GM21390 (cell line): ENCODE results near the gene PBRM1.
"Not testable (repeated sequence)": the region's sequence is repeated elsewhere in the genome, so short reads cannot be mapped to it uniquely, and the experiment has no call there.

Experiments used
- ATAC-seq: cut with Tn5 transposase; IDR thresholded peaks from one replicate; pipeline ENCODE4 v1.9.1; 2021; ENCODE audit not compliant: unreplicated experiment

Gene PBRM1

DNA sequence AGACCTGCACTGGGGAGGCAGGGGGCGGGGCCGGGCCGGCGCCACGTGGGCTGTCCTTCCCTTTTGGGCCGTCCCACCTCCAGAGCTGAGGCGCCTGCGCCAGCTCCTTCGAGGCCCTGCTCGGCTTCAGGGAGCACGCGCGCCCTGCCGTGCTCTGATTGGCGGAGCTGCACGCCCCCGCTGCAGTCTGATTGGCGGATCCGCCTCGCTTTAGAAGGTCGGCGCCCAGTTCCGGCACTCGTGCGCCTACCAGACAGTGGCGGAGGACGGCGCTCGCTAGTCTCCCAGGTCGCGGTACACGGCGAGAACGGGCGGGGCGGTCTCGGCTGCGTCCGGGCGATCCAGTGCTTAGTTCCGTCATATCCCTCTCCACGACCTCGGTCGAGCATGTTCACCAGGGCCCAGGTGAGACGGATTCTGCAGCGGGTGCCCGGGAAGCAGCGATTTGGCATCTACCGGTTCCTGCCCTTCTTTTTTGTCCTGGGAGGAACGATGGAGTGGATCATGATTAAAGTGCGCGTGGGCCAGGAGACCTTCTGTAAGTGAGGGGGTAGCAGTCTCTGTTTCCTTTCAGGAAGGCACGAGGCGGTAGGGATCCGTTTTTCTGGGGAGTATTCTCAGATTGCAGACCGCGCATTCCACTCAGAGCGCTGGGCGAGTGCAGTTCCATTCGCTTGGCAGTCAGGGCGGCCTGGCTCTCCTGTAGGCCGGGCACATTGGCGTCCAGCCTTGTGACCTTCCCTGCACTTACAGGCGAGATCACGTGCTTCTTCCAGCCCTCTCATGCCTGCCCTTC, 149.1 kb downstream of the PBRM1 start, which contains the start of gene UQCC5:
TSS of gene UQCC5 (plus strand) at position 237 of the 796 bp plus-strand sequence. CDS start at position 388, 151 bp downstream.
- ATAC-seq: peak; percentile 84

DNA sequence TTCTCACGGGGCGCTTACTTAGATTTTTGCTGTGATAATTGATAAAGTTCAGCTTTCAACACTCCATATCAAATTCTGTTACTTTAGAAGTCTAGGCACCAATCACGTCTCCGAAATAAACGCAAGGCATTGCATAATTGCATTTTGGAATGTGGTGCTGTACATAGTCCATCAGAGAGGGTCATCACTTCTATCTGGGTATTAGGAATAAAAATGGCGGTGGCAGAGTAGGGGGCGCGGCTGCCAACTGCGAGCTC, 149.7 kb downstream of the PBRM1 start:
- ATAC-seq: no peak

DNA sequence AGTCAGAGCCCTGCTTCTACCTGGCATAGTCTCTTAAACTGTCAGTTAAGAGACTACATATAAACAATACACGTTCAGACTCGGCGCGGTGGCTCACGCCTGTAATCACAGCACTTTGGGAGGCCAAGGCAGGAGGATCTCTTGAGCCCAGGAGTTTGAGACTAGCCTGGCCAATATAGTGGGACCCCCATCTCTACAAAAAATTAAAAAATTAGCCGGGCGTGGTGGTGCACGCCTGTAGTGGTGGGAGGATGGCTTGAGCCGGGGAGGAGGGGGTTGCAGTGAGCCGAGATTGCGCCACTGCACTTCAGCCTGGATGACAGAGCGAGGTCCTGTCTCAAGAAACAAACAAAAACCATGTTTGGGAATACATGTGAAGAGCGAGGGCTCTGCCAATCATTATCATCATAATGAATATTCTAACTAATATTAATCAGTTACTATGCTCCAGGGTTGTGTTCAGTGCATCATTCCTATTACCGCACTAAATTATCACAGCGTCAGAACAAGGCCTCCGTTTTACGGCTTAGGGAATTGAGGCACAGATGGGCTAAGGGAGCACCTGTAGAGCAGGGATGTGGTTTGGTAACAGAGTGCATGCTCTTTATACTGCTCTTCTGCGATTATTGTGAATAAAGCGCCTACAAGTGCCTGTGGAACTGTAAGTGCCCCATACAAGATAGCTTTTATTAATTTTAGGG, 150.2 kb downstream of the PBRM1 start:
- no peak for ATAC-seq

GRCh38 chr3:52534281-52535183, 151.2 kb downstream of the PBRM1 start:
- ATAC-seq: no peak

DNA sequence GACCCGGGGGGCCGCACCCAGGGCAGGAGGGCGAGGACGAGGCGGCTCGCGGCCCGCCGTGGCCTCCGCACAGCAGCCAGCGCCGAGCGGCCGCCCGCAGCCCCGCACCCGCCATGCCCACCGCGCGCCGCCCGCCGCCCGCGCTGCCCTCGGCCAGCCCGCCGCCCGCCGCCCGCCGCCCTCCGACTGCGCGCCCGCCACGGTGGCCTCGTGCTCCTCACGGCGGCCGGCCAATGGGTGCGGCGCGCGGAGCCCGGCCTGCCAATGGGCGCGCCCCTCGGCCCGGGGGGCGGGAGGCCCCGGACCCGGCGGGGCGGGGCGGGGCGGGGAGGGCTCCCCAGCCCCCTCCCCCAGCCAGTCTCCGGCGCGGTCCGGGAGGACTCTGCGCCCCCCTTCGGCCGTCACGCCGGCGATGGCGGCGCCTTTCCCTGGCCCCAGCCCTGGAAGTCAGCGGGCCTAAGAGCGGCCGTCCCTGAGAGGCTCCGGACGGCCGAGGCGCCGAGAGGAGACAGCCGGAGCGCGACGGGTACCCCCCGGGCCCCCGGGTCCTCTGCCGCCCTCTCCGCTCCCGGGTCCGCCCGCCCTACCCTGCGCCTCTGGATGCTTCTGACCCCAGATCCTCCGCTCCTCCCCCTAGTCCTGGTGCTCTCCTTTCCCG, 152.0 kb downstream of the PBRM1 start, which contains the start of gene NT5DC2:
TSS of gene NT5DC2 (minus strand) at position 235 of the 658 bp plus-strand sequence. CDS start at position 115, 120 bp downstream.
- peak; percentile 30 for ATAC-seq

- ATAC-seq: no peak
Measured at GRCh38 chr3:52532838-52533622, 152.7 kb downstream of the PBRM1 start.

- no peak for ATAC-seq
Measured at GRCh38 chr3:52532517-52532837, 153.2 kb downstream of the PBRM1 start.

- ATAC-seq: no peak
Measured at GRCh38 chr3:52531860-52532516, 153.7 kb downstream of the PBRM1 start.

- no peak for ATAC-seq
Measured at GRCh38 chr3:52530918-52531826, 154.5 kb downstream of the PBRM1 start.

DNA sequence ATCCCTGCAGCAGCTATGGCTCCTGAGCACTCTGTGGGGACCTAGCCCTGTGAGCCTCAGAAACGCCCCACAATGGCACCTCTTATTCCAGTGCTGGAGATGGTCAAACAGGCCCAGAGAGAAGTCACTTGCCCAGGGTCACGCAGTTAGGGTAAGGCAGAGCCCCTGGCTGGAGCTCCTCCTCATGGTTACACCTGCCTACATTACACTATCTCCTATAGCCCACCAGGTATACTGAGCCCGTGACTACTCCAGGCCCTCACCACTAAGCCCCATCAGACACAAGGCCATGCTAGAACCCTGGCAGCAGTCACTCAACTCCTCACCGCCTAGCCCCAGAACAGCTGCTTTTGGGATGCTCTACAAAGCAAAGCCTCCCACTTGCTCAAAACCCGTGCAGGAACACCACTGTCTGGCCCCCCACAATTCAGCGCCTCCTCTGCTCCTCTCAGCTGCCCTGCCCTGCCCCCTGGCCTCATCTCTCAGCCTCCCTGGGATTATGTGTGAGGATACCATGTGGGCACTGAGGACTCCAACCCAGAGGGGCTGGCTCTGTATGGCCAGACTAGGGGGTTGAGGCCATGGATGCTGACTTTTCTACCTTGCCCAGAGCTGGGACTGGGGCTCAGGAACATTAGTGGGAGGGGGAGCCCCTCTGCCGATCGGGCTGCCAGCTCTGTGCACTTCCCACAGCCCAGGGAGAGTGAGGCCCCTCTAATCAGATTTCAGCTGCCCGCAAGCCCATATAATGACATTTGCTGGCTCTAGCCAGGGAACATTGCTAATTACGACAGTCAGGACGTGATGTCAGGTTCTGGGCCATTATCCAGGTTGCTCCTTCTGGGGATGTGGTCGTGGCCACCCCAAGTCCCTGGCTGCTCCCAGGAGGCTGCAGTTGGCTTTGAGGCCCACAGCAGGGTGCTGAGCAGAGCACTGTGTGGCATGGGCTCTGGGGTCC, 156.1 kb downstream of the PBRM1 start:
- no peak for ATAC-seq

DNA sequence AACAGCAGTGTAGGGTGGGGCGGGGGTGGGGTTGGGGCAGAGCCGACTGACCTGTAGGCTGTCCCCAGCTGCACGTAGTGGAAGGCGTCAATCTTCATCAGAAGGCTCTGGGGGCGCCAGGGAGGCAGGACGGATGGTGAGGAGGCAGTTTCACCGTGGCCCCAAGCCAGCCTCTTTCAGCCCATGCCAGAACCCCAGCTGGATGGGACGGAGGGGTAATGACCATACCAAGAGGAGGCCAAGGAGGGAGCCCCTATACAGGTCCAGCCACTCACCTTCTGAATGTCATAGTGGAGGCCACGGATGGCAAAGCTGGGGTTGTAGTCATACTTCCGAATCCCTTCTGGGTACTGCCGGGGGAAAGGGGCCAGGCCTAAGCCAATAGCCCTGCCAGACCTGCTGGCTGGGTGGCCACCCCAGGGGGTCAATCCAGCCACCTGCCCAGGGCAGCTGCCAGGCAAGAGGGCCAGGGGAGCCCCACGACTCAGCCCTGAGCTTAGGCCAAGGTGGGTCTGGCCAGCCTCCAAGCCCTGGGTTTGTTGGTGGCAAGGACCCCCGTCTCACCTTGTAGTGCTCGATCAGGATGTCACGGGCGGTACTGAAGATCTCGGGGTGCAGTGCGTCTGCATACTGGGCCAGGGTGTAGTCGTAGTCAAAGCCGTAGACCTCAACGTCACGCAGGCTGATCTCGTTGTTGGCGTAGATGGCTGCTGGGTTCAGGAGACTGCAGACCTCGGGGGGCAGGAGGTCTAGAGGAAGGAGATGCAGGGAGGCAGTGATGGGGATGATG, 156.9 kb downstream of the PBRM1 start:
- no peak for ATAC-seq

GRCh38 chr3:52527732-52528585, 157.8 kb downstream of the PBRM1 start:
- ATAC-seq: no peak

- ATAC-seq: no peak
Measured at GRCh38 chr3:52527039-52527731, 158.5 kb downstream of the PBRM1 start.

DNA sequence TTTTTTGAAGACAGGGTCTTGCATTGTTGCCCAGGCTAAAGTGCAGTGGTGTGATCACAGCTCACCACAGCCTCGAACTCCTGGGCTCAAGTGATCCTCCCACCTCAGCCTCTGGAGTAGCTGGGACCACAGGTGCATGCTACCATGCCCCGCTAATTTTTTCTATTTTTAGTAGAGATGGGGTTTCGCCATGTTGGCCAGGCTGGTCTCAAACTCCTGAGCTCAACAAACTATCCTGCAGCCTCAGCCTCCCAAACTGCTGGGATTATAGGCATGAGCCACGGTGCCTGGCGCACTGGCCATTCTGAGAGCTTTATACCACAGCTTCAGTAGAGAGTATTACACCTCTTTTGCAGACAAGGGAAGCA, 159.1 kb downstream of the PBRM1 start:
- ATAC-seq: not testable (repeated sequence)
